ENCODE data around the gene TEC. TPM values are rescaled to one million over a fixed set of nuclear protein-coding genes. Genes with fewer than 3 reads are reported as not detected.

Gene TEC
- total RNA-seq, 1 donor from 2014 or later: 3.2 TPM

Other genes with a start within 250 kb of the TEC start
- 0.48 and 0.67 TPM in 2 replicates for gene TXK, start 135.6 kb downstream of the TEC start, total RNA-seq
- gene SLAIN2, start 71.7 kb upstream of the TEC start, total RNA-seq: 104 and 109 TPM in 2 replicates
- 0.48 and 0.58 TPM in 2 replicates for gene SLC10A4, start 213.5 kb upstream of the TEC start, total RNA-seq
- gene ZAR1, start 220.4 kb upstream of the TEC start, total RNA-seq: not detected in 2 replicates

Measured in kidney epithelial cell (primary cell).